ENCODE measurements around the gene BMAL1.

The BMAL1 gene

DNA sequence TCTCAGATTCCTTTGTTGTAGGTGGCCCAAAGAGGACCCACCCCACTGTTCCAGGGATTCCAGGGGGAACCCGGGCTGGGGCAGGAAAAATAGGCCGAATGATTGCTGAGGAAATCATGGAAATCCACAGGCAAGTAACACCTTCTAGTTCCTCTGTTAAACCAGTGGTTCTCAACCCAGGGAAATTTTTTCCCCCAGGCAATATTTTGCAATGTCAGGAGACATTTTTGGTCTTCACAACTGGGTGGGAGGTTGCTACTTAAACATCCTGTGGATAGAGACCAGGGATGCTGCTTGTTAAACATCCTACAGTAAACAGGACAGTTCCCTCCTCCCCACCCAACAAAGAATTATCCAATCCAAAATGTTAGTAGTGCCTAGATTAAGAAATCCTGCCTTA, 100.7 kb downstream of the BMAL1 start:
- H3K79me2 ChIP-seq (ENCODE audit: insufficient read depth, low read length) = no peaks in the 10 kb centered on the region
- H3K27me3 ChIP-seq (ENCODE audit: low read length) = no peaks in the 10 kb centered on the region
- no peak overlapping the region for H3K4me2 ChIP-seq (ENCODE audit: low read depth, low read length, poor library complexity, severe bottlenecking)
- no peaks in the 10 kb centered on the region for H4K20me1 ChIP-seq (ENCODE audit: low read depth, low read length)
- H3F3A ChIP-seq (ENCODE audit: insufficient read depth) = no peaks in the 10 kb centered on the region
- H3K9me2 ChIP-seq (replicated peaks; ENCODE audit: insufficient read depth, low read length) = no peaks in the 10 kb centered on the region
- no peaks in the 10 kb centered on the region for H3K36me3 ChIP-seq (ENCODE audit: low read length)
- no peak overlapping the region for H2AFZ ChIP-seq (ENCODE audit: low read depth, low read length, severe bottlenecking)
- H3K9ac ChIP-seq (ENCODE audit: low read length) = no peak overlapping the region
- no peak overlapping the region for H3K27ac ChIP-seq (ENCODE audit: low read depth, low read length)
- H3K4me3 ChIP-seq (ENCODE audit: insufficient read depth, low read length, poor library complexity, severe bottlenecking) = no peak overlapping the region
- TF ChIP-seq EZH2phosphoT487 (conservative IDR thresholded peaks at IDR 0.05; ENCODE audit: low read length) = no peak
- no peak for TF ChIP-seq CTCF (IDR thresholded peaks at IDR 0.05; ENCODE audit: insufficient read depth, low read length, poor library complexity, severe bottlenecking)
- H3K9me3 ChIP-seq (ENCODE audit: insufficient read depth, low read length) = no peaks in the 10 kb centered on the region

DNA sequence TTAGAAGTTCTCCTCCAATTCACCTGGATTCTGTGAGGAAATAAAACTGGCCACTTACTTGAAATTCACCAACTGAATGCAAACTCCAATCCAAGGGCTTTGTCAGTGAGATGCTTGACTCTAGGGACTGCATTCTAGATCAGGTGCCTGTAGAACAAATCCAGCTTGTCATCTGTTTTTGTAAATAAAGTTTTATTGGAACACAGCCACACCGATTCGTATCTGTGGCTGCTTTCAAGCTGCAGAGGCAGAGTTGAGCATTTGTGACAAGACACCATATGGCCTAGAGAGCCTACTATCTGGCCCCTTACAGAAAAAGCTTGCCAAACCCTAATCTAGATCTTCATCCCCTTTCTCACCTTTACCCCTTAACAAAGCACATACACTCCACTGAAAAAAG, 103.1 kb downstream of the BMAL1 start:
- no peak overlapping the region for H3K9ac ChIP-seq (ENCODE audit: low read length)
- H3K4me2 ChIP-seq (ENCODE audit: low read depth, low read length, poor library complexity, severe bottlenecking) = no peak overlapping the region
- no peaks in the 10 kb centered on the region for H3K79me2 ChIP-seq (ENCODE audit: insufficient read depth, low read length)
- H3K9me3 ChIP-seq (ENCODE audit: insufficient read depth, low read length) = no peaks in the 10 kb centered on the region
- H2AFZ ChIP-seq (ENCODE audit: low read depth, low read length, severe bottlenecking) = no peak overlapping the region
- no peaks in the 10 kb centered on the region for H3K27me3 ChIP-seq (ENCODE audit: low read length)
- peaks cover 11% of the 10 kb centered on the region; the same call in 1 of the 2 replicates for H3F3A ChIP-seq (ENCODE audit: insufficient read depth)
- no peak overlapping the region for H3K27ac ChIP-seq (ENCODE audit: low read depth, low read length)
- H3K9me2 ChIP-seq (replicated peaks; ENCODE audit: insufficient read depth, low read length) = no peaks in the 10 kb centered on the region
- H3K4me3 ChIP-seq (ENCODE audit: insufficient read depth, low read length, poor library complexity, severe bottlenecking) = no peak overlapping the region
- no peaks in the 10 kb centered on the region for H4K20me1 ChIP-seq (ENCODE audit: low read depth, low read length)
- peaks cover 7% of the 10 kb centered on the region; the same call in 1 of the 2 replicates for H3K36me3 ChIP-seq (ENCODE audit: low read length)
- TF ChIP-seq EZH2phosphoT487 (conservative IDR thresholded peaks at IDR 0.05; ENCODE audit: low read length) = no peak
- no peak for TF ChIP-seq CTCF (IDR thresholded peaks at IDR 0.05; ENCODE audit: insufficient read depth, low read length, poor library complexity, severe bottlenecking)

- TF ChIP-seq CTCF (IDR thresholded peaks at IDR 0.05; ENCODE audit: insufficient read depth, low read length, poor library complexity, severe bottlenecking) = no peak
- TF ChIP-seq EZH2phosphoT487 (conservative IDR thresholded peaks at IDR 0.05; ENCODE audit: low read length) = no peak
- no peaks in the 10 kb centered on the region for H3K9me2 ChIP-seq (replicated peaks; ENCODE audit: insufficient read depth, low read length)
- H3K4me3 ChIP-seq (ENCODE audit: insufficient read depth, low read length, poor library complexity, severe bottlenecking) = no peak overlapping the region
- H3K79me2 ChIP-seq (ENCODE audit: insufficient read depth, low read length) = no peaks in the 10 kb centered on the region
- peaks cover 15% of the 10 kb centered on the region; the same call in 1 of the 2 replicates for H3K36me3 ChIP-seq (ENCODE audit: low read length)
- H3K27ac ChIP-seq (ENCODE audit: low read depth, low read length) = no peak overlapping the region
- no peak overlapping the region for H3K9ac ChIP-seq (ENCODE audit: low read length)
- no peak overlapping the region for H3K4me2 ChIP-seq (ENCODE audit: low read depth, low read length, poor library complexity, severe bottlenecking)
- no peaks in the 10 kb centered on the region for H3K27me3 ChIP-seq (ENCODE audit: low read length)
- no peaks in the 10 kb centered on the region for H3K9me3 ChIP-seq (ENCODE audit: insufficient read depth, low read length)
- H3F3A ChIP-seq (ENCODE audit: insufficient read depth) = peaks cover 17% of the 10 kb centered on the region; the same call in 1 of the 2 replicates
- H2AFZ ChIP-seq (ENCODE audit: low read depth, low read length, severe bottlenecking) = no peak overlapping the region
- H4K20me1 ChIP-seq (ENCODE audit: low read depth, low read length) = no peaks in the 10 kb centered on the region
These were observed 105.2 kb downstream of the BMAL1 start for GRCh38 chr11:13382751-13383150.

All from SU-DHL-6 (cell line).